Ovary (tissue), 9 donors: Measurements from ENCODE around the gene UTP20. TPM values are rescaled to one million over a fixed set of nuclear protein-coding genes. Genes with fewer than 3 reads are reported as not detected.

Source experiments
- DNase-seq, 5 donors: peaks; one replicate each; pipeline ENCODE4 v3.0.0-alpha.2; 2019 to 2020
- H3K27ac ChIP-seq, 2 donors: fragments of 200-600 bp; one replicate each; pipeline versions ENCODE4 v1.5.1 to v1.8.0; 2019 to 2022
- H3K27me3 ChIP-seq: fragments of 200-600 bp; one replicate; pipeline ENCODE4 v1.8.0; 2022
- H3K36me3 ChIP-seq: fragments of 200-600 bp; sonication (generic); one replicate; pipeline ENCODE4 v1.5.1; 2019
- H3K4me1 ChIP-seq: one replicate; pipeline ENCODE4 v1.8.1; 2013; ENCODE audit warnings: mild to moderate bottlenecking, moderate library complexity; ENCODE audit not compliant: insufficient read depth
- H3K4me3 ChIP-seq: fragments of 200-600 bp; sonication (generic); one replicate; pipeline ENCODE4 v1.5.1; 2017
- H3K9me3 ChIP-seq, 2 donors: fragments of 200-600 bp in 1 of 2; sonication (generic) in 1 of 2; one replicate each; pipeline versions ENCODE4 v1.5.1 to v1.8.1; 2013 to 2019; ENCODE audit warnings: mild to moderate bottlenecking in 1 of 2, moderate library complexity in 1 of 2
- EP300 ChIP-seq: sonication (generic); formaldehyde crosslinking; IDR thresholded peaks from one replicate; pipeline ENCODE4 v1.6.1; 2017; ENCODE audit warnings: antibody characterized with exemption
- POLR2A ChIP-seq: fragments of 450-650 bp; IDR thresholded peaks from one replicate; pipeline ENCODE4 v1.6.1; 2017; ENCODE audit warnings: antibody characterized with exemption, mild to moderate bottlenecking, moderate library complexity
- WGBS, 3 donors: extraction: QIAGEN DNeasy Blood & Tissue Kit in 1 of 3; methylation state at CpG; one replicate each; pipeline versions ENCODE4 v1.1.5 to v1.1.7; 2013 to 2017; 5-methylcytosine and 5-hydroxymethylcytosine counted together
- intact Hi-C, 4 donors: fragments of 100-400 bp; cut with DNase I; formaldehyde crosslinking; loops; one replicate each; pipeline versions ENCODE4 v1.11.0 to v1.15.1; 2022 to 2023
- polyA plus RNA-seq, 2 donors: library from polyadenylated mRNA; stranded (reverse); fragments of 200-250 nt in 1 of 2; fragments of 350-450 nt in 1 of 2; fragmentation: Illumina TruSeq in 1 of 2; extraction: RNeasy Lipid Tissue Mini Kit (QIAGEN cat#74804) in 1 of 2; gene quantifications; one replicate each; pipeline ENCODE4 v1.2.3, GENCODE V29; 2013 to 2014
- total RNA-seq, 7 donors: library from RNA; depleted of rRNA in 2 of 7; stranded (reverse); fragments of >200 nt in 2 of 7; fragmentation: NEBNext Ultra II Directional in 3 of 7; extraction: Animal tissue kit (Norgen Biotek cat#: 25700) in 3 of 7; gene quantifications; one replicate each; pipeline versions ENCODE4 v1.1.0 to v1.2.4, GENCODE V29; 2016 to 2023
- TF ChIP-seq, protein P1 (sequence below), 3 donors: fragments of 450-650 bp in 2 of 3; fragments of 200-600 bp in 1 of 3; IDR thresholded peaks; one replicate each; pipeline versions ENCODE4 v1.5.1 to v1.8.0; 2016 to 2022; ENCODE audit warnings: antibody characterized with exemption in 3 of 3, mild to moderate bottlenecking in 1 of 3
- donor health status: DM: no; HTN: no; CAD: no; lungs with moderate emphysema.
- donor health status: DM: no; HTN: no; CAD: no.
- donor health status: Bipolar disorder and iron deficiency.
- donor health status: DM: yes; HTN: yes; CAD: no.
- donor health status: DM: no; HTN: no; CAD: no.
- donor health status: DM: yes; HTN: yes; CAD: no.

Gene UTP20
- total and polyA plus RNA-seq, 9 donors: 3.4 to 27.7 (median 14.9) TPM

DNA sequence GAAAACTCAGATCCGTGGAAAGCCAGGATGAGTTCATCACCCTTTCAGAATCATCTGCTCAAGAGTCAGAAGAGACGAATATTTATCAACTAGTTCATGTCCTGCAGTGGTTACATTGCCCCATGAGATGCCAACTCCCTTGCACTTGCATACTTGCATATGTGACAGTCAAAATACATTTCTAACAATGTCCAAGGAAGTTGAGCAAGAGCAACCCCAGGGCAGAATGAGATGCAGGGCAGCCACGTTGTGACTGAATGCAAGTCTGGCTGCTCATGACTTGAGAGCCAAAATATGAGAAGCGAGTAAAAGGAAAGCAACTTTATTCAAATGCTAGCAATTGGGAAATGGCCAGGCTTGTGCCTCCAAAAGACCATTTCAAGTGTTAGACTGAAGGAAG is 23.6 kb upstream of the UTP20 start:
- no peak for DNase-seq
- Histone ChIP-seq H3K27me3 (no peaks in the 10 kb centered on the region), H3K9me3 (no peaks in the 10 kb centered on the region), H3K4me3 (no peak overlapping the region), H3K27ac (no peak overlapping the region), H3K36me3 (no peaks in the 10 kb centered on the region), H3K4me1 (no peaks in the 10 kb centered on the region)
- intact Hi-C loops: no loop called here
- TF ChIP-seq, protein P1, sequence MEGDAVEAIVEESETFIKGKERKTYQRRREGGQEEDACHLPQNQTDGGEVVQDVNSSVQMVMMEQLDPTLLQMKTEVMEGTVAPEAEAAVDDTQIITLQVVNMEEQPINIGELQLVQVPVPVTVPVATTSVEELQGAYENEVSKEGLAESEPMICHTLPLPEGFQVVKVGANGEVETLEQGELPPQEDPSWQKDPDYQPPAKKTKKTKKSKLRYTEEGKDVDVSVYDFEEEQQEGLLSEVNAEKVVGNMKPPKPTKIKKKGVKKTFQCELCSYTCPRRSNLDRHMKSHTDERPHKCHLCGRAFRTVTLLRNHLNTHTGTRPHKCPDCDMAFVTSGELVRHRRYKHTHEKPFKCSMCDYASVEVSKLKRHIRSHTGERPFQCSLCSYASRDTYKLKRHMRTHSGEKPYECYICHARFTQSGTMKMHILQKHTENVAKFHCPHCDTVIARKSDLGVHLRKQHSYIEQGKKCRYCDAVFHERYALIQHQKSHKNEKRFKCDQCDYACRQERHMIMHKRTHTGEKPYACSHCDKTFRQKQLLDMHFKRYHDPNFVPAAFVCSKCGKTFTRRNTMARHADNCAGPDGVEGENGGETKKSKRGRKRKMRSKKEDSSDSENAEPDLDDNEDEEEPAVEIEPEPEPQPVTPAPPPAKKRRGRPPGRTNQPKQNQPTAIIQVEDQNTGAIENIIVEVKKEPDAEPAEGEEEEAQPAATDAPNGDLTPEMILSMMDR (IDR thresholded peaks at IDR 0.05): no peak
- TF ChIP-seq POLR2A (no peak), EP300 (no peak)
- WGBS, 3 donors: 60 to 69% (median 62%) methylated on average over 4 of the region's 4 CpGs

DNA sequence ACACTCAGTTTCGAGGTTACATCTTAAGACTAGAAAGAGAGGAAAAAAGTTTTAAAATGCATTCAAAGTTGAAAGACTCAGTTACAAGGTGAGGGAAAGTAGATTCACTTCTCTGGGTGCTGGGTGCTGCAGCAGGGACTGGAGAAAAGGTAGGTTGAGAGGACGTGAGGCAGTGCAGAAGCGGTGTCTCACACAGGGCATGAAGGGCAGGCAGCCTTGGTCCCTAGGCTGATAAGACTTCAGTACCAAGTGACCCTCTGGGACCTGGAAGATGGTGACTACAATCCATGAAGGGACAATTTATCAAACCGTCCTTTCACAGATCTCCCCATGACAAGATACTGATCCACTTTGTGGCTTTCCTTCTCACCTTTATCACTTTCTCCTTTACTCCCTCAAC is 22.5 kb upstream of the UTP20 start:
- WGBS, 3 donors: 84 to 86% (median 86%) methylated on average over 4 of the region's 4 CpGs
- Histone ChIP-seq H3K4me1 (no peaks in the 10 kb centered on the region), H3K27me3 (no peaks in the 10 kb centered on the region), H3K36me3 (no peaks in the 10 kb centered on the region), H3K4me3 (no peak overlapping the region), H3K9me3 (no peaks in the 10 kb centered on the region), H3K27ac (no peak overlapping the region)
- no peak for DNase-seq
- intact Hi-C loops: no loop called here
- TF ChIP-seq EP300 (no peak), POLR2A (no peak)
- TF ChIP-seq, protein P1 (IDR thresholded peaks at IDR 0.05): no peak

DNA sequence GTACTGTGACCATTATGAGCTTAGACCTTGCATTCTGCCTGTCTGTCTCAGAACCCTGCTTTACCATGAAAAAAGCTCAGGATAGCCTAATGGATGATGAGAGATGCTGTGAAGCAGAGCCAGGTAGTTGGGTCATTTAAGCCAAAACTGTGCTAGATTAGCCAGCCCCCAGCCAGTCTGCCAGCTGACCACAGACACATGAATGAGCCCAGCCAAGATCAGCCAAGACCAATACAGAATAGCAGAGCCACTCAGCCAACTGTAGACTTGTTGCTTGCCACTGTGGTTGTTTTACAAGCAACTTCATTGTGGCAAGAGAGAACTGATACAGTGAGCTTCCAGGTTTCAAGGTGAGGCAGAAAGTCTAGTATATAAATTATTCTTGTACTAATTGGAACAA is 12.8 kb upstream of the UTP20 start:
- peaks cover 0 to 5% of the 10 kb centered on the region in 2 donors for H3K9me3 ChIP-seq
- H3K27me3 ChIP-seq: no peaks in the 10 kb centered on the region
- no peaks in the 10 kb centered on the region for H3K36me3 ChIP-seq
- intact Hi-C loops: no loop called here
- DNase-seq: no peak
- TF ChIP-seq EP300: no peak
- TF ChIP-seq, protein P1 (IDR thresholded peaks at IDR 0.05): no peak
- TF ChIP-seq POLR2A: no peak
- no peak overlapping the region for H3K27ac ChIP-seq
- H3K4me3 ChIP-seq: no peak overlapping the region
- no peaks in the 10 kb centered on the region for H3K4me1 ChIP-seq

DNA sequence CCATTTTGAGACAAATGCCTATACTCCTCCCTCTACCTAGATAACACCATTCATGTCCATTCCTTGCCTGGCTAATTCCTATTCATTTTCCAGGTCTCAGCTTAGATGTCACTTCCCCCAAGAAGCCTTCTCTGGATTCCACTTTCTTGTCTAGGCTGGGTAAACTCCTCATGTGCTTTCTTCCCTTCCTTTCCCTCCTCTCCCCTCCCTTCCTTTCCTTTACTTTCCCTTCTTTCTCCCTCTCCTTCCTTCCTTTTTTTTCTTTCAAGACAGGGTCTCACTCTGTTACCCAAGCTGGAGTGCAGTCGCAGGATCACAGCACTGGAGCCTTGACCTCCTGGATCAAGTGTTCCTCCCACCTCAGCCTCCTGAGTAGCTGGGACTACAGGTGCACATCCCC is 3.5 kb upstream of the UTP20 start:
- TF ChIP-seq, protein P1 (IDR thresholded peaks at IDR 0.05): no peak
- TF ChIP-seq EP300: no peak
- 52 to 69% (median 54%) methylated on average over 1 of the region's 1 CpG for WGBS, 3 donors
- intact Hi-C loops: no loop called here
- DNase-seq: no peak
- Histone ChIP-seq H3K27me3 (no peaks in the 10 kb centered on the region), H3K36me3 (no peaks in the 10 kb centered on the region), H3K27ac (no peak overlapping the region), H3K4me1 (peaks cover 4% of the 10 kb centered on the region), H3K4me3 (no peak overlapping the region), H3K9me3 (no peaks in the 10 kb centered on the region)

DNA sequence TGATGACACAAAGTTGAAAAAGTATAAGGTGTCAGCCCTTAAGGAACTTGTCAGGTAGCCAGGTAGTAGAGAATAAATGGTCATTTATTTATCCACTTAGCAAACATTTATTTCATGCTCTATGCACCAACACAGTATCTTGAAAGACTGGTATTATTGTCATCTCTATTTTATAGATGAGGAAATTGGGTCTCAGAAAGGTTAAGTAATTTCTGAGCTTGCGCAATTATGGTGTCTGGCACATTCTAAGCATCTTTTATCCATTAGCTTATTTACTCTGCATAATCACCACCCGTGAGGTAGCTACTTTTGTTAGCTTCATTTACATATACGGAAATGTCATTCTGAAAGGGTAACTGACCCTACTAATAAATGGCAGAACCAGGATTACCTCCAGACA is 2.5 kb upstream of the UTP20 start:
- Histone ChIP-seq H3K4me3 (no peak overlapping the region), H3K27ac (no peak overlapping the region), H3K4me1 (peaks cover 4% of the 10 kb centered on the region), H3K27me3 (no peaks in the 10 kb centered on the region), H3K9me3 (no peaks in the 10 kb centered on the region), H3K36me3 (no peaks in the 10 kb centered on the region)
- intact Hi-C loops: no loop called here
- WGBS, 3 donors: 85 to 89% (median 87%) methylated on average over 3 of the region's 3 CpGs
- no peak for DNase-seq
- no peak for TF ChIP-seq POLR2A
- TF ChIP-seq, protein P1 (IDR thresholded peaks at IDR 0.05): no peak
- no peak for TF ChIP-seq EP300
